Kidney capillary endothelial cell (primary cell): Measurements from ENCODE around the gene PHF21B.

Experiments
- DNase-seq: peaks from one replicate; pipeline ENCODE4 v3.0.0-alpha.2; 2018; ENCODE audit warnings: low spot score

PHF21B gene

DNA sequence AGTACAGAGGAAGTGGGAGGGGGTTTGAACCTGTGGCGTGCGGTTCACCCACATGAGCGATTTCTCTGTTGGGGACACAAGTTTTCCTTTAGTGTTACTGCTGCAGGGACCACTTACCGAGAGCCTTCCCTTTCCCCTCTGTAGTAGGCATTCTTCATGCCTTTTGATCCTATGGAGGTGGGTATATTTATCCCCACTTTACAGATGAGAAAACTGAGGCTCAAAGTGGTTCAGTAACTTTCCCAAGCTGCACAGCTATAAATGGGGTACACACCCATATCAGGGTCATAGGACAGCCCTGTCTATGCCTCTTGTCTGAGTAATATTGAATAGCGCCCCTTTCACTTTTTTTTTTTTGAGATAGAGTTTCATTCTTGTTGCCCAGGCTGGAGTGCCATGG is 3.3 kb upstream of the PHF21B start:
- no peak for DNase-seq

GRCh38 chr22:45010532-45010900 is 711 bp upstream of the PHF21B start:
- DNase-seq, result no peak

- no peak for DNase-seq
Observed at GRCh38 chr22:45008751-45009605, 827 bp downstream of the PHF21B start.

DNA sequence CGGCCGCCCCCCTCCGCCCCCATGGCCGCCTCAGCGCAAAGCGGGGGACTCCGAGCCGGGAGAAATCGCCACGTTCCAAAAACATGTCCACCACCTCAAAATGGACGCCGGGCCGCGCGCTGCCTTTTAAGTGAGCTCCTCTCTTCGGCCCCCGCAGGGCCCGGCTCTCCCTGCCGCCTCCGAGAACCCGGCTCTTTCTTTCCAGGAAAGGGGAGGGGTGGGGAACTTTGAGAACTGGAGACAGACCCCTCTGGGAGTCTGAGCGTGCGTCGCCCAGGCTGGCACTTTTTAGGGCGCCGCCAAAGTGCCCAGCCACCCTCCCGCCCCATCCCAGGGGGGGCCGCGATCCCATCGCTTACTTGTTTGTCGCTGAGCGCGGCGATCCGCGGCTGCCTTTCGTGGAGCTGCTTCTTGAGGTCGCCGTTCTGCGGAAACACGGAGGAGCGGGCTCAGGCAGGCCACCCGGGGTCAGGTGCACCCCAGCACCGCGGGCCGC is 1.6 kb downstream of the PHF21B start:
- no peak for DNase-seq

DNA sequence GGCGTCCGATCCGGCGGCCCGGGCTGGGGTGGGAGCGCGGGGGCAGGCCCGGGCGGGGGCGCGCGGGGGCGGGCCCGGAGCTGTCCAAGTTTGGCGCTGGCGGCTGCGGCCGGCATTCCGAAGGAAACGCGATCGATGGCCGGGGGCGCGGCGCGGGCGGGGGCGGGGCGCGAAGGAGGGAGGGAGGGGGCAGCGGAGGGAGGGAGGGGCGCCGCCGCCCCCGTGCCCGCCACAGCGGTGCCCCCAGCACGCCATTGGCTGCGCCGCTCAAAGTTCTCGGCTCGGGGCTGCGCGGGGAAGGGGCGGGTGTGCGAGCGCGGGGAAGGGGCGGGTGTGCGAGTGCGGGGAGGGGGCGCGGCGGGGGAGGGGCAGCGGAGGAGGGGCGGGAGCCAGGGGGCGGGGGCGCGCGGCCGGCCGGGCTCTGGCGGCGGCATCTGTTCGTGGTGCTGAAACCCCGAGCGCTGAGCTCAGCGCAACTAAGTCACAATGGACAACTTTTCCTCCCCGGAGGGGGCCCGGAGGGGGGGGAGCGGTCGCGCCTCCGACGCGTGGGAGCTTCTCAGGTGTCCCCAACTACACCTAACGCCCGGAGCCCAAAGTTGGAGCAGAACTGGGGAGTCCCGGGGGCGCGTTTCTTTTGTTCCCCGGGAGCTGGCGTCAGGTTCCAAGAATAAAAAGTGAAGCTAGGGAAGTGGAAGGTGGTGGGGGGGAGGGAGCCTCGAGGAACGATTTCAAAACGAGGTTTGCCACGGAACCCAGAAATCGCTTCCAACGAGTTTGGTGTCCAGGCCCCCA is 2.2 kb downstream of the PHF21B start:
- DNase-seq, result no peak

- DNase-seq, result no peak
Observed at GRCh38 chr22:45006964-45007390, 2.8 kb downstream of the PHF21B start.

DNA sequence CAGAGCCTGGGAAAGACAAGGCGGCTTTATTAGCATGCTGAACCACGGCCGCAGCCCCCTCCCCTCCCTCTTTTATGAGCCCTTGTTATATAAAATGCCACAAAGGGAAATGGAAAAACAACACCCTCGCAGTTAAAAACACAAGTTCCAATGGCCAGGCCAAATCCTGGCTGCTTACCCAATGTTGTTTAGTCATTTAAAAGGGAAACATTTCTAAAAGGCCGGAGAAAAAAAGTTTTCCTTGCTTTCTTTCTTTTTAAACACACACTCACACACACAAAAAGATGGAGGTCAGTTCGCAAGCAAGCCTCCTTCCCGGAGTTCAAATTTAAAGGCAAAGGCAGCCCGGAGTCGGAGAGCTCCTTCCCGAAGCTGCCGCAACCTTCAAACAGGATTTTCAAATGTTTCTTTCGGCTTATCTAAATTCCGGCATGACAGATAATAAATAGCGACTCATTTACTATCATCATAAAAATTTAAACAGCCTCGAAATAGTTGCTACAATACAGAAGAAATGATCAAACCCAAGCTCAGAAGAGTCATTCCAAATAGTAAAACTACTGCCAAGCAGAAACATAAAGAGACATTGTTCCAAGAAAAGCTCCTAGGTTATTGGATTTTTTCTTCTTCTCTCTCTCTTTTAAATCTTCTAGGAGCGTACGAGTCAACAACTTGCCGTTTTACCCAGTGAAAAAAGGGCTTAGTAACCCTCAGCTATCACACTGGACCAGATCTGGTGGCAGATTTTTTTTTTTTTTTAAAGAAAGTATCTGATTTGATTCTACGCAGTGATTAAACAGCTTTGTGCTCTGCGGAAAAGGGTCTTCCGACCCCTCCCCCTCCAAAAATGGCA is 3.5 kb downstream of the PHF21B start:
- no peak for DNase-seq

GRCh38 chr22:45001653-45002052 is 8.2 kb downstream of the PHF21B start:
- DNase-seq, result no peak

DNA sequence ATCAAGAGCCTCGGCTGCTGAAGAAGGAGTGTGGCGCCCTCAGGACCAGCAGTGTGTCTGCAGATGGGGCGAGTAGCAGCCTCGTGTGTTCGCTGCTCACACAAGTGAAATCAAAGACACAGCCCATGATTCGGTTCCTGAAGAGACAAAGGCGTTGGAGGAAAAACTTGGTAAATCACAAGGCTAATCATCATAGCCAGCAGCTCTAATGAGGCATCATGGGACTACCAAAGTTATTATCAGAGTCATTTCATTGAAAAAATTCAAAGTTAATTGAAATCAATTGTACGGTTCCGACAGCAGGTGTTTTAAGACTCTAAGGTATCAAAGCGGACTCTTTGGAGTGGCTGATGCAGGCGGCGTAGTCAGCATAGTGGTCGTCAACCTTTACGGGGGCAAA is 9.5 kb downstream of the PHF21B start:
- no peak for DNase-seq

DNA sequence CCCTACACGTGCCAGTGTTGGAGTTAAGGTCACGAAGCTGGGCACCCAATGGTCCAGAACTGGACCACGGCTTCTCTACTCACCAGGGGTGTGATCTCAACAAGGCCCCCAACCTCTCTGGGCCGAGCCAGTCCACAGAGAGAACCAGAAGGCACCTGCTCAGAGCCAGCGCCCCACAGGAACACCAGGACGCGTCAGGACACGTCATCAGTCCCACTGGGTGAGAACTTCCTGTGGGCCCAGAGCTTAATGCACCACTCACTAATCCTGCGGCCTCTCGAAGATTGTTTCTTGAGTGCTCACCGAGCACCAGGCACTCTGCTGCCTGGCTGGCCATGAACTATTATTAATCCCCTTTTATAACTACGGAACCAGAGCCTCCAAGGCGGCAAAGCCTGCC is 10.1 kb downstream of the PHF21B start:
- DNase-seq, result no peak

- no peak for DNase-seq
Observed at GRCh38 chr22:44999231-44999630, 10.6 kb downstream of the PHF21B start.

DNA sequence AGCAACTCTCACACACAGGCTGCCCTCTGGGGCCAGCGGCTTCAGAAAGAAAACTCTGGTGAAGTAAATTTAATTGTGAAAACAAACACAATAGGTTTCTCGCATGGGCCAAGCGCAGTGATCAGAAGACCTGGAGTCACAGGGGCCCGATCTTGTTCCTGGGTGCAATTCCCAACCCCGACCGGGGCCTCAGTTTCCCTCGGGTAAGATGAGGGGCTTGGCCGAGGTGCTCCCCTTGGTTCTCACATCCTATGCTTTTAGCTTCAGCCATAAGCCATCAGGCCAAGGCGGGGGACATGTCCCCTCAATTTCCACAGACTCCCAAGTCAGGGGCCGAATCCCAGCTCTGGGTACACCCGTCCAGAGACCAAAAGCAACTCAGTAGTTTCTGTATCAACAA is 11.5 kb downstream of the PHF21B start:
- no peak for DNase-seq

DNA sequence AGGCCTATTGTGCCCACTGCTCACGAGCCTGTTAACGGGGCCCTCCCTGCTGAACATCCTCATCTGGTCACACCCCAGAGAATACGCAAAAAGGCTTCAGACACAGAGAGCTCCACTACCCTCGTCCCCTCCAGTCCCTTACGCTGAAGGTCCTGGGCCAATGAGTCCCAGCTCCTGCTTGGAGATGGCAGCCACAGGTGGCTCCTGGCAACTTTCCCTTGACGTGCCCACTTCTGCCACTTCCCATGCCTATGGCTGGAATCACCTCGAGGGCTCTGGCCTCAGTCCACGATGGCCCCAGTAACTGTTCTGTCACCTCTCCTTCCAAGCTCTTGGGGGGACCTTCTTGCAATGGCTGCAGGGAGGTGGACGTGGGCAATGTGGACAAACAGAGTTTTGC is 12.7 kb downstream of the PHF21B start:
- DNase-seq, result no peak

- no peak for DNase-seq
Observed at GRCh38 chr22:44996648-44997047, 13.2 kb downstream of the PHF21B start.

DNA sequence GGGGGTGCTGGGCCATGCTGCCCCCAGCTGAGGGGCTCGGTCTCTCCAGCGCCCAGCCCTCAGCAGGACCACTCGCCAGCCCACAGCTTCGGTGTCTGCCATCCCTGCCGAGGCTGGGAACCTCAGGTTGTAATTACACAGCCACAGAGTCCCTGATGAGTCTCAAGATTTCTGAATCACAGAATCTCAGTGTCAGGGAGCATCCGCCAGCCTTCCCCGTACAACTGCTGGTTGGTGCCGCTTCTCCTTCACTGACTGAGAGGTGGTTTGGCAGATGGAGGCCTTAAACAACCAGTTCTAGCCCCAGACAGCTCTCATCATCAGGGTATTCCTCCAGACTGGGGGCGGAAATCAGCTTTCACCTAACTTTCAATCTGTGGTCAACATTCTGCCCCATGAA is 13.7 kb downstream of the PHF21B start:
- DNase-seq, result no peak

- DNase-seq, result no peak
Observed at GRCh38 chr22:44995715-44996114, 14.1 kb downstream of the PHF21B start.

- no peak for DNase-seq
Observed at GRCh38 chr22:44995105-44995514, 14.7 kb downstream of the PHF21B start.

GRCh38 chr22:44994399-44995104 is 15.3 kb downstream of the PHF21B start:
- no peak for DNase-seq

DNA sequence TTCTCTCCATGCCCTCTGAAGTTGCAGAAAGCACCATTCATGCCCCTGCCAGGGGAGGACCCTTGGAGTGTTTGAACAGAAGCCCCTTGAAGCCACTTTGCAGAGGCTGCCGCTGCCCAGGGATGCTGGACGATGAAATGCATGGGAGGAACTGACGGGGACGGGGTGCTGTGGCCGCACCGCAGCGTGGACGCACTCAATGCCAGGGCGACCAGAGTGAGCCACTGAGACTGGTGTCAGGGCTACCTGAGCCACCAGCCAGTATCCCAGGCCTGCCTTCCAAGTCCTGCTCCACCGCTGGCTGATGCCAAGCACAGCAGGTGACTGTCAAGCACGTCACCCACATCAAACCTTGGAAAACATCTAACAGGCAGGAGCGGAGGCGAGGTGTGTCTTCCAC is 17.6 kb downstream of the PHF21B start:
- DNase-seq, result no peak

GRCh38 chr22:44991218-44991617 is 18.6 kb downstream of the PHF21B start:
- no peak for DNase-seq

- no peak for DNase-seq
Observed at GRCh38 chr22:44990810-44991209, 19.0 kb downstream of the PHF21B start.

- no peak for DNase-seq
Observed at GRCh38 chr22:44990328-44990727, 19.5 kb downstream of the PHF21B start.
